Natural killer cell (primary cell): ENCODE results near the gene CXCL3. TPM values are rescaled to one million over a fixed set of nuclear protein-coding genes. Genes with fewer than 3 reads are reported as not detected.

Experiments
- ATAC-seq, 3 donors: fragments of 150-1000 bp in 2 of 3; fragments of 200-7000 bp in 1 of 3; cut with Tn5 transposase; 1 replicate in 1 of 3; 2 replicates in 2 of 3; pipeline ENCODE4 v1.10.0; 2021; ENCODE audit warnings: mild to moderate bottlenecking in 2 of 3, moderate library complexity in 2 of 3
- DNase-seq, 2 donors: peaks; one replicate each; pipeline versions ENCODE4 v3.0.0 to v3.0.0-alpha.2; 2013 to 2021; ENCODE audit warnings: mixed read lengths in 1 of 2
- H3K27ac ChIP-seq: one replicate; pipeline ENCODE4 v1.5.1; 2013; ENCODE audit warnings: mild to moderate bottlenecking, low read length
- H3K27me3 ChIP-seq: one replicate; pipeline ENCODE4 v1.6.1; 2013; ENCODE audit warnings: low read length; ENCODE audit not compliant: control insufficient read depth, insufficient read depth
- H3K36me3 ChIP-seq: one replicate; pipeline ENCODE4 v1.6.1; 2013; ENCODE audit warnings: low read length; ENCODE audit not compliant: control insufficient read depth, insufficient read depth
- H3K4me1 ChIP-seq: one replicate; pipeline ENCODE4 v1.6.1; 2013; ENCODE audit warnings: low read length; ENCODE audit not compliant: control insufficient read depth, insufficient read depth
- H3K4me3 ChIP-seq: one replicate; pipeline ENCODE4 v1.5.1; 2013; ENCODE audit warnings: low read length
- H3K9me3 ChIP-seq: one replicate; pipeline ENCODE4 v1.6.1; 2013; ENCODE audit warnings: low read length; ENCODE audit not compliant: control insufficient read depth, insufficient read depth
- H3K27ac Mint-ChIP-seq, 2 donors: one replicate each; pipeline ENCODE4 v1.8.0; 2022; ENCODE audit warnings: mild to moderate bottlenecking in 2 of 2, mixed read lengths in 2 of 2, moderate library complexity in 1 of 2
- H3K27me3 Mint-ChIP-seq, 2 donors: one replicate each; pipeline ENCODE4 v1.8.0; 2022; ENCODE audit warnings: low read depth in 2 of 2, mixed read lengths in 2 of 2
- H3K36me3 Mint-ChIP-seq: one replicate; pipeline ENCODE4 v1.8.0; 2022; ENCODE audit warnings: mixed read lengths
- H3K4me1 Mint-ChIP-seq, 2 donors: one replicate each; pipeline ENCODE4 v1.8.0; 2022; ENCODE audit warnings: mixed read lengths in 2 of 2
- H3K4me3 Mint-ChIP-seq: one replicate; pipeline ENCODE4 v1.8.0; 2022; ENCODE audit warnings: mild to moderate bottlenecking, moderate library complexity, mixed read lengths
- H3K9me3 Mint-ChIP-seq, 2 donors: one replicate each; pipeline ENCODE4 v1.8.0; 2022; ENCODE audit warnings: mixed read lengths in 2 of 2
- CTCF ChIP-seq: fragments of 200-600 bp; IDR thresholded peaks from one replicate; pipeline ENCODE4 v1.8.0; 2022; ENCODE audit warnings: antibody characterized with exemption
- WGBS: methylation state at CpG from one replicate; pipeline ENCODE4 v1.1.7; 2013; ENCODE audit warnings: missing lambda C conversion rate; ENCODE audit not compliant: insufficient coverage; 5-methylcytosine and 5-hydroxymethylcytosine counted together
- intact Hi-C: fragments of 100-400 bp; cut with micrococcal nuclease; formaldehyde crosslinking; loops from one replicate; pipeline ENCODE4 v1.14.2; 2022
- total RNA-seq, 4 donors: library from RNA; stranded (reverse); fragments of 120-200 nt in 1 of 4; gene quantifications; one replicate each; pipeline versions ENCODE4 v1.2.3 to v1.2.4, GENCODE V29; 2013 to 2022

CXCL3 gene
- total RNA-seq, 3 donors from 2014 or later (not counting 1 experiment from before 2014, with no cell fraction given) = 1.1 to 6.6 (median 3.5) TPM

- no peaks in the 10 kb centered on the region for H3K4me1 Mint-ChIP-seq
- H3K27me3 Mint-ChIP-seq = no peaks in the 10 kb centered on the region
- peak in 1 of 3 donors; percentile 76 for ATAC-seq
- intact Hi-C loops = no loop called here
- no peaks in the 10 kb centered on the region for H3K9me3 Mint-ChIP-seq
- no peak overlapping the region for H3K27ac ChIP-seq
- no peaks in the 10 kb centered on the region for H3K9me3 ChIP-seq
- no peaks in the 10 kb centered on the region for H3K36me3 ChIP-seq
- WGBS = 37% methylated on average over 3 of the region's 4 CpGs
- H3K36me3 Mint-ChIP-seq = no peaks in the 10 kb centered on the region
- no peaks in the 10 kb centered on the region for H3K27me3 ChIP-seq
- no peak for TF ChIP-seq CTCF
- no peaks in the 10 kb centered on the region for H3K4me1 ChIP-seq
- DNase-seq = no peak
- no peak overlapping the region for H3K4me3 Mint-ChIP-seq
- H3K4me3 ChIP-seq = no peak overlapping the region
- H3K27ac Mint-ChIP-seq = no peak overlapping the region
These were observed 18.5 kb upstream of the CXCL3 start for GRCh38 chr4:74056858-74057562.

- DNase-seq = no peak
These were observed 17.8 kb upstream of the CXCL3 start for GRCh38 chr4:74056114-74056857.

GRCh38 chr4:74055498-74055897 is 17.0 kb upstream of the CXCL3 start:
- WGBS = 91% methylated on average over 2 of the region's 3 CpGs
- no peak overlapping the region for H3K4me3 ChIP-seq
- Mint-ChIP-seq H3K9me3 (peaks cover 0 to 2% of the 10 kb centered on the region in 2 donors), H3K4me1 (no peaks in the 10 kb centered on the region), H3K4me3 (no peak overlapping the region), H3K27me3 (no peaks in the 10 kb centered on the region), H3K27ac (no peak overlapping the region), H3K36me3 (no peaks in the 10 kb centered on the region)
- TF ChIP-seq CTCF = no peak
- no peaks in the 10 kb centered on the region for H3K4me1 ChIP-seq
- H3K36me3 ChIP-seq = no peaks in the 10 kb centered on the region
- no peaks in the 10 kb centered on the region for H3K9me3 ChIP-seq
- intact Hi-C loops = no loop called here
- H3K27ac ChIP-seq = no peak overlapping the region
- H3K27me3 ChIP-seq = no peaks in the 10 kb centered on the region
- DNase-seq (no peak), ATAC-seq (no peak)

More at GRCh38 chr4:74056114-74056857, 17.8 kb upstream of the CXCL3 start:
- H3K27ac ChIP-seq = no peak overlapping the region
- H3K27me3 ChIP-seq = no peaks in the 10 kb centered on the region
- H3K36me3 Mint-ChIP-seq = no peaks in the 10 kb centered on the region
- no peak for TF ChIP-seq CTCF
- H3K4me3 Mint-ChIP-seq = no peak overlapping the region
- H3K27me3 Mint-ChIP-seq = no peaks in the 10 kb centered on the region
- no CpG with 5 or more reads among the region's 1 CpG for WGBS
- H3K4me1 Mint-ChIP-seq = no peaks in the 10 kb centered on the region
- H3K4me3 ChIP-seq = no peak overlapping the region
- H3K4me1 ChIP-seq = no peaks in the 10 kb centered on the region
- H3K9me3 Mint-ChIP-seq = no peaks in the 10 kb centered on the region
- intact Hi-C loops = no loop called here
- no peaks in the 10 kb centered on the region for H3K9me3 ChIP-seq
- H3K36me3 ChIP-seq = no peaks in the 10 kb centered on the region
- peak in 1 of 3 donors; percentile 49 for ATAC-seq
- H3K27ac Mint-ChIP-seq = no peak overlapping the region
